GM12878 (cell line): ENCODE results near the gene LIN37. TPM values are rescaled to one million over a fixed set of nuclear protein-coding genes. Genes with fewer than 3 reads are reported as not detected.

Experiments used
- ESRRA ChIP-seq: IDR thresholded peaks from 2 replicates; pipeline ENCODE4 v1.6.1; 2012; ENCODE audit warnings: mild to moderate bottlenecking, low read length, improper control_type of control experiment
- FOXM1 ChIP-seq: IDR thresholded peaks from 2 replicates; pipeline ENCODE4 v1.6.1; 2012; ENCODE audit warnings: low read depth, mild to moderate bottlenecking, inconsistent platforms, low read length, moderate library complexity
- LARP7 ChIP-seq: fragments of 450-650 bp; IDR thresholded peaks from 2 replicates; pipeline ENCODE4 v1.6.1; 2017; ENCODE audit warnings: mild to moderate bottlenecking
- MYB ChIP-seq: fragments of 150-350 bp; IDR thresholded peaks from 2 replicates; pipeline ENCODE4 v1.6.1; 2014; ENCODE audit warnings: mild to moderate bottlenecking, low read depth, low read length, borderline replicate concordance
- MYC ChIP-seq: IDR thresholded peaks from 2 replicates; pipeline ENCODE4 v1.6.1; 2011; ENCODE audit warnings: mild to moderate bottlenecking, low read length, moderate library complexity, inconsistent platforms; ENCODE audit not compliant: insufficient read depth, insufficient replicate concordance, insufficient read length, severe bottlenecking
- RAD51 ChIP-seq: fragments of 450-650 bp; IDR thresholded peaks from 2 replicates; pipeline ENCODE4 v1.6.1; 2016; ENCODE audit warnings: moderate library complexity, mild to moderate bottlenecking, inconsistent platforms
- RUNX3 ChIP-seq: IDR thresholded peaks from 2 replicates; pipeline ENCODE4 v1.6.1; 2012; ENCODE audit warnings: low read length, inconsistent platforms
- SPI1 ChIP-seq: IDR thresholded peaks from 2 replicates; pipeline ENCODE4 v1.6.1; 2011; ENCODE audit warnings: low read depth, mild to moderate bottlenecking, low read length, moderate library complexity, borderline replicate concordance; ENCODE audit not compliant: insufficient read depth
- YY1 ChIP-seq: IDR thresholded peaks from 2 replicates; pipeline ENCODE4 v1.6.1; 2011; ENCODE audit warnings: low read depth, mild to moderate bottlenecking, low read length
- ZBTB11 ChIP-seq: fragments of 450-650 bp; formaldehyde crosslinking; IDR thresholded peaks from 2 replicates; pipeline ENCODE4 v1.5.0; 2022; ENCODE audit warnings: mild to moderate bottlenecking, missing genetic modification characterization
- ZBTB33 ChIP-seq: fragments of 450-650 bp; IDR thresholded peaks from 2 replicates; pipeline ENCODE4 v1.6.1; 2017; ENCODE audit warnings: mild to moderate bottlenecking
- ZNF207 ChIP-seq: fragments of 450-650 bp; IDR thresholded peaks from 2 replicates; pipeline ENCODE4 v1.6.1; 2014; ENCODE audit warnings: antibody characterized with exemption, mild to moderate bottlenecking, borderline replicate concordance
- ZNF592 ChIP-seq: fragments of 450-650 bp; IDR thresholded peaks from 2 replicates; pipeline ENCODE4 v1.6.1; 2017; ENCODE audit warnings: mild to moderate bottlenecking, moderate library complexity
- polyA plus RNA-seq, 11 experiments: library from polyadenylated mRNA; depleted of rRNA in 4 of 11; unstranded in 6 of 11; stranded (reverse) in 5 of 11; fragments of >200 nt; fragmentation: Nextera tagmentation in 4 of 11; fragmentation: Illumina TruSeq in 1 of 11; extraction: Ambion mirVana in 4 of 11; extraction: Trizol in 1 of 11; gene quantifications; 1 replicate in 1 of 11; 2 replicates in 10 of 11; pipeline versions ENCODE4 v1.2.1 to v1.2.3, GENCODE V29; 2011 to 2016; ENCODE audit warnings: inconsistent platforms in 2 of 11, missing spikeins in 2 of 11, low read depth in 1 of 11
- total RNA-seq, 4 experiments: library from RNA; depleted of rRNA in 3 of 4; stranded (reverse); fragments of >200 nt in 3 of 4; fragmentation: Illumina TruSeq in 1 of 4; extraction: Trizol in 1 of 4; gene quantifications; 2 replicates each; pipeline versions ENCODE4 v1.2.1 to v1.2.3, GENCODE V29; 2013 to 2021
- TF ChIP-seq, protein P1 (sequence below): fragments of 450-650 bp; IDR thresholded peaks from 2 replicates; pipeline ENCODE4 v1.6.1; 2017; ENCODE audit warnings: antibody characterized with exemption, mild to moderate bottlenecking, moderate library complexity

The LIN37 gene
- total and polyA plus RNA-seq, 10 of the 15 experiments (the other 5 are each of a cell fraction or from before 2014, with no cell fraction given), result 0.69 to 11.9 (median 7.6) TPM

GRCh38 chr19:35740423-35741202 is 7.8 kb upstream of the LIN37 start (continued):
- TF ChIP-seq, protein P1, sequence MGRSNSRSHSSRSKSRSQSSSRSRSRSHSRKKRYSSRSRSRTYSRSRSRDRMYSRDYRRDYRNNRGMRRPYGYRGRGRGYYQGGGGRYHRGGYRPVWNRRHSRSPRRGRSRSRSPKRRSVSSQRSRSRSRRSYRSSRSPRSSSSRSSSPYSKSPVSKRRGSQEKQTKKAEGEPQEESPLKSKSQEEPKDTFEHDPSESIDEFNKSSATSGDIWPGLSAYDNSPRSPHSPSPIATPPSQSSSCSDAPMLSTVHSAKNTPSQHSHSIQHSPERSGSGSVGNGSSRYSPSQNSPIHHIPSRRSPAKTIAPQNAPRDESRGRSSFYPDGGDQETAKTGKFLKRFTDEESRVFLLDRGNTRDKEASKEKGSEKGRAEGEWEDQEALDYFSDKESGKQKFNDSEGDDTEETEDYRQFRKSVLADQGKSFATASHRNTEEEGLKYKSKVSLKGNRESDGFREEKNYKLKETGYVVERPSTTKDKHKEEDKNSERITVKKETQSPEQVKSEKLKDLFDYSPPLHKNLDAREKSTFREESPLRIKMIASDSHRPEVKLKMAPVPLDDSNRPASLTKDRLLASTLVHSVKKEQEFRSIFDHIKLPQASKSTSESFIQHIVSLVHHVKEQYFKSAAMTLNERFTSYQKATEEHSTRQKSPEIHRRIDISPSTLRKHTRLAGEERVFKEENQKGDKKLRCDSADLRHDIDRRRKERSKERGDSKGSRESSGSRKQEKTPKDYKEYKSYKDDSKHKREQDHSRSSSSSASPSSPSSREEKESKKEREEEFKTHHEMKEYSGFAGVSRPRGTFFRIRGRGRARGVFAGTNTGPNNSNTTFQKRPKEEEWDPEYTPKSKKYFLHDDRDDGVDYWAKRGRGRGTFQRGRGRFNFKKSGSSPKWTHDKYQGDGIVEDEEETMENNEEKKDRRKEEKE, result no peak
- TF ChIP-seq ZNF207, result peak; percentile 75; the same call in 1 of the 2 replicates
- no peak for TF ChIP-seq ZNF592
- no peak for TF ChIP-seq FOXM1
- TF ChIP-seq MYB, result no peak
- TF ChIP-seq ZBTB33, result no peak
- peak; percentile 77 for TF ChIP-seq YY1
- no peak for TF ChIP-seq RAD51
- no peak for TF ChIP-seq LARP7
- no peak for TF ChIP-seq ZBTB11
- TF ChIP-seq ESRRA, result no peak
- no peak for TF ChIP-seq MYC
- no peak for TF ChIP-seq SPI1
- peak; percentile 37; the same call in 1 of the 2 replicates for TF ChIP-seq RUNX3
